Colonic mucosa (tissue), 4 donors: Measurements from ENCODE around the gene ALKBH6. TPM values are rescaled to one million over a fixed set of nuclear protein-coding genes. Genes with fewer than 3 reads are reported as not detected.
A peak's percentile ranks its signal among the peaks of the same experiment; 100 is the strongest.

Experiments
- DNase-seq: peaks from one replicate; pipeline ENCODE4 v3.0.0-alpha.2; 2020
- H3K27ac ChIP-seq: fragments of 200-600 bp; one replicate; pipeline ENCODE4 v1.8.0; 2021
- H3K27me3 ChIP-seq: fragments of 200-600 bp; one replicate; pipeline ENCODE4 v1.8.0; 2021
- H3K36me3 ChIP-seq: fragments of 200-600 bp; one replicate; pipeline ENCODE4 v1.8.0; 2021
- H3K4me1 ChIP-seq: fragments of 200-600 bp; one replicate; pipeline ENCODE4 v1.8.0; 2021; ENCODE audit warnings: mild to moderate bottlenecking
- H3K4me3 ChIP-seq: fragments of 200-600 bp; one replicate; pipeline ENCODE4 v1.8.0; 2021
- H3K9ac ChIP-seq, 2 donors: one replicate each; pipeline ENCODE4 v1.7.0; 2013; ENCODE audit warnings: control low read depth in 2 of 2, low read depth in 2 of 2, low read length in 2 of 2
- H3K9me3 ChIP-seq: fragments of 200-600 bp; one replicate; pipeline ENCODE4 v1.8.0; 2021
- CTCF ChIP-seq: fragments of 200-600 bp; IDR thresholded peaks from one replicate; pipeline ENCODE4 v1.8.0; 2022; ENCODE audit warnings: antibody characterized with exemption, mild to moderate bottlenecking
- intact Hi-C: fragments of 100-400 bp; cut with DNase I; formaldehyde crosslinking; loops from one replicate; pipeline ENCODE4 v1.14.1; 2022
- total RNA-seq, 2 donors: library from RNA; stranded (reverse); fragmentation: NEBNext Ultra II Directional in 1 of 2; extraction: Animal tissue kit (Norgen Biotek cat#: 25700) in 1 of 2; gene quantifications; one replicate each; pipeline ENCODE4 v1.2.1, GENCODE V29; 2021
- donor health status: healthy.
- donor health status: DM: no; HTN: no; CAD: no.
- donor health status: DM: no; HTN: no; CAD: no.

ALKBH6 gene
- total RNA-seq = 10 to 100 TPM; 17.0 to 26.2 TPM

GRCh38 chr19:36014012-36014924 lies at the start of gene ALKBH6:
Gene ALKBH6, minus strand, starts transcription at chr19:36014213. Its CDS starts 816 bp downstream, at chr19:36013397.
- intact Hi-C loops = loop anchor here (10.0 kb wide), 1 partner anchor 101 kb away; the partner anchor contains the start of genes OVOL3, POLR2I and TBCB
- no peaks in the 10 kb centered on the region for H3K36me3 ChIP-seq
- peak within 1 kb of the TSS; percentile 87 to 88 for H3K9ac ChIP-seq
- H3K27ac ChIP-seq = peak within 1 kb of the TSS; percentile 19
- DNase-seq = peak; percentile 99
- peak within 1 kb of the TSS; percentile 64 for H3K4me3 ChIP-seq
- no peaks in the 10 kb centered on the region for H3K27me3 ChIP-seq
- H3K9me3 ChIP-seq = no peaks in the 10 kb centered on the region
- peaks cover 4% of the 10 kb centered on the region for H3K4me1 ChIP-seq
- no peak for TF ChIP-seq CTCF

GRCh38 chr19:36061367-36061766 lies 47.4 kb upstream of the ALKBH6 start:
- no peak overlapping the region for H3K4me3 ChIP-seq
- DNase-seq = no peak
- H3K36me3 ChIP-seq = no peaks in the 10 kb centered on the region
- intact Hi-C loops = loop anchor here (10.0 kb wide), 1 partner anchor 113 kb away; no protein-coding TSS in a partner anchor
- no peak overlapping the region for H3K27ac ChIP-seq
- H3K4me1 ChIP-seq = no peaks in the 10 kb centered on the region
- no peak overlapping the region for H3K9ac ChIP-seq
- H3K9me3 ChIP-seq = no peaks in the 10 kb centered on the region
- TF ChIP-seq CTCF = no peak
- H3K27me3 ChIP-seq = no peaks in the 10 kb centered on the region

DNA sequence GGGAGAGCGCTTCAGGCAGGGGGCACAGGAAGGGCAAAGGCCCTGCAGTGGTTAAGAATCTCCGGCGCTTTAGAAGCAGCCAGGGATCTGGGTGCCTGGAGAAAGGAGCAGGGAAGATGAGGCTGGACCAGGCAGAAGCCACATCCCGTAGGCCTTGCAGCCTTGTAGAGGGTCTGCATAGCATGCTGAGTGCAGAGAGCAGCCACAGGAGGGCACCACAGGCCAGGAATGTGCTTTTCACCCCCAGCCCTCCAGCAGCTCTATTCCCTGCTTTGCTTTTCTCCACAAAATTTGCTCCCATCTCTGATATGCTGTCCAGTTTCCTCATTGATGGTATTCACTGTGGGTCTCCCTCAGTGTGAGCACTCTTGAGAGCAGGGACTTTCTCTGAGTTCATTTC lies 46.4 kb upstream of the ALKBH6 start:
- Histone ChIP-seq H3K27ac (no peak overlapping the region), H3K9me3 (no peaks in the 10 kb centered on the region), H3K4me3 (no peak overlapping the region), H3K36me3 (no peaks in the 10 kb centered on the region), H3K4me1 (peaks cover under 1% of the 10 kb centered on the region), H3K9ac (no peak overlapping the region), H3K27me3 (no peaks in the 10 kb centered on the region)
- intact Hi-C loops = loop anchor here (10.0 kb wide), 1 partner anchor 114 kb away; no protein-coding TSS in a partner anchor
- no peak for DNase-seq
- TF ChIP-seq CTCF = no peak

DNA sequence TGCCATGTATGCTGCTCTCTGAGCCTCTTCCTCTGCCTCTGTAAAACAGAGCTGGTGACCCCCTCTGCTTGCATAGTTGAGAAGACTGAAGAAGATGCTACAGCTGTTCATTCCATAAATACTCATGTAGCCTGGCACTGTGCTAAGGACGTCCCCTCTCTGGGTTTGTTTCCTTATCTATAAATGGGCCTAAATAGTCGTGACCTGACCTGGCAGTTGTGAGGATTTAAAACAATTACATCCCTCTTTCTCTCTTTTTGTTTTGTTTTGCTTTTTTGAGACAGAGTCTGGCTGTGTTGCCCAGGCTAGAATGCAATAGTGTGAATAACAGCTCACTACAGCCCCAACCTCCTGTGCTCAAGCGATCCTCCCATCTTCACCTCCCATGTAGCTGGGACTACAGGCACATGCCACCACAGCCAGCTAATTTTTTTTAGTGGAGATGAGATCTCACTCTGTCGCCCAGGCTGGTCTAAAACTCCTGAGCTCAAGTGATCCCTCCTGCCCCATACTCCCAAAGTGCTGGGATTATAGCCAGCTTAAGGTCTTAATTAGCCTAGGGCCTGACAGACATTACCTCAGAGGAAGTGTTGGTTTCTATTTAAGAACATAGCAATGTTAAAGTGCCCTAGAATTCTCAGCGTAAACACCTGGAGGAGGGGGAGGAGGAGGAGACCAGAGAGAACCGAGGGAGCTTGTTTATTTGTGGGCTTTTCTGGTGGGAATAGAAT lies 45.3 kb upstream of the ALKBH6 start:
- Histone ChIP-seq H3K36me3 (no peaks in the 10 kb centered on the region), H3K4me3 (no peak overlapping the region), H3K27ac (no peak overlapping the region), H3K27me3 (no peaks in the 10 kb centered on the region), H3K9ac (no peak overlapping the region), H3K4me1 (peaks cover 5% of the 10 kb centered on the region), H3K9me3 (no peaks in the 10 kb centered on the region)
- TF ChIP-seq CTCF = no peak
- intact Hi-C loops = loop anchor here (10.0 kb wide), 2 partner anchors 55 to 65 kb away; partner anchors contain the start of genes OVOL3, POLR2I, SDHAF1 and TBCB
- DNase-seq = no peak

DNA sequence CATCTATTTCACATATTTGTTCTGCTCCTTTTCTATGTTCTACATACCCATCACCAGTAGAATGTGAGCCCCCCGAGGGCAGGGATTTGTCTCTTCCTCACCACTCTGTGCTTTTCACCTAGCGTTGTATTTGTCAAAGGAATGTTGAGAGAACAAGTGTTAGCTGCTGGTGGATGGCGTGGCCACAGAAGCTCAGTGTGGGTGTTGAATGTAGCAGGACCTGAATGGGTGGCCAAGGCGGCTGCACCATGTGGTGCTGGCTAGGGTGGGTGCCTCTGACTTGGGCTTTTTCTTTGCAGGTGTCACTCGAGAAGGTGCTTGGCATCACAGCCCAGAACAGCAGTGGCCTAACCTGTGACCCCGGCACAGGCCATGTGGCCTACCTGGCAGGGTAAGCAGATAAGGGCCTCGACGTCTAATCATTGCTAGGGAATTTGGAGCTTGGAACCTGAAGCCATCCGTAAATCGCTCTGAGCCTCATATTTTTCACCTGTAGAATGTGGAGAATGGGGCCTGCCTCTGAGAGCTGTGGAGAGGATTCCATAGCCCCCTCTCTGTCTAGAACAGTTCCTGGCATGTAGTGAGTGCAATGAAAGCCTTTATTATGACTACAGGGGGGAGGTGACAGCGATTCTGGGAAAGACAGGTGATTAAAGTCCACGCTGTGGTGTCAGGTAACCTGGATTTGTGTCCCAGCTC lies 44.6 kb upstream of the ALKBH6 start:
- Histone ChIP-seq H3K4me3 (no peak overlapping the region), H3K9me3 (no peaks in the 10 kb centered on the region), H3K27ac (no peak overlapping the region), H3K36me3 (no peaks in the 10 kb centered on the region), H3K4me1 (peaks cover 5% of the 10 kb centered on the region), H3K27me3 (no peaks in the 10 kb centered on the region), H3K9ac (no peak overlapping the region)
- DNase-seq = no peak
- intact Hi-C loops = loop anchor here (10.0 kb wide), 2 partner anchors 56 to 64 kb away; partner anchors contain the start of genes OVOL3, POLR2I, SDHAF1 and TBCB
- no peak for TF ChIP-seq CTCF
